OCI-LY7 (cell line): ENCODE measurements around the gene ARHGAP26.

Experiments
- EZH2phosphoT487 ChIP-seq: fragments of 200-600 bp; sonication (generic); IDR thresholded peaks from 2 replicates; pipeline ENCODE4 v1.6.1; 2018; ENCODE audit warnings: low read depth, borderline replicate concordance, mild to moderate bottlenecking, mixed run types, antibody characterized with exemption, low read length, moderate library complexity, mixed read lengths
- TF ChIP-seq, protein P1 (sequence below): fragments of 200-600 bp; sonication (generic); conservative IDR thresholded peaks from 2 replicates; pipeline ENCODE4 v1.5.1; 2014; ENCODE audit warnings: mild to moderate bottlenecking, antibody characterized with exemption, low read length, moderate library complexity, mixed read lengths

DNA sequence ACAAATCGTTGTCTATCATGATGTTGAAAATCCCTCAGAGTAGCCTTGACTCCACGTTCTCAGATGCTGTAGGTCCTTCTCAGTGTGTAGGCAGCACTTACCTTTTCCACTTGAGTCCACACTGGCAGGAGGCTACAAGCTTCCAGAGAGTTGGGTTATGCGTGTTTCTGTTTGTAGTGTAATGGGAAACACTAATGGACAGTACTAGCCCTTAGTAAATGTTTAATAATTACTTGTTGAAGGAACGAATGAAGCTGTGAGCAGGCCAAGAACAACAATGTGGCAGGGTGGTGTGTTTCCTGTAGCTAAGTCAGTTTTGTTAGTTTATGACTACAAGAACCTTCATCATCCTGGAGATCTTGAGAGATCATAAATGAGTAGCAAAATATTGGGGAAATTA, 83.5 kb downstream of the ARHGAP26 start:
- TF ChIP-seq, protein P1, sequence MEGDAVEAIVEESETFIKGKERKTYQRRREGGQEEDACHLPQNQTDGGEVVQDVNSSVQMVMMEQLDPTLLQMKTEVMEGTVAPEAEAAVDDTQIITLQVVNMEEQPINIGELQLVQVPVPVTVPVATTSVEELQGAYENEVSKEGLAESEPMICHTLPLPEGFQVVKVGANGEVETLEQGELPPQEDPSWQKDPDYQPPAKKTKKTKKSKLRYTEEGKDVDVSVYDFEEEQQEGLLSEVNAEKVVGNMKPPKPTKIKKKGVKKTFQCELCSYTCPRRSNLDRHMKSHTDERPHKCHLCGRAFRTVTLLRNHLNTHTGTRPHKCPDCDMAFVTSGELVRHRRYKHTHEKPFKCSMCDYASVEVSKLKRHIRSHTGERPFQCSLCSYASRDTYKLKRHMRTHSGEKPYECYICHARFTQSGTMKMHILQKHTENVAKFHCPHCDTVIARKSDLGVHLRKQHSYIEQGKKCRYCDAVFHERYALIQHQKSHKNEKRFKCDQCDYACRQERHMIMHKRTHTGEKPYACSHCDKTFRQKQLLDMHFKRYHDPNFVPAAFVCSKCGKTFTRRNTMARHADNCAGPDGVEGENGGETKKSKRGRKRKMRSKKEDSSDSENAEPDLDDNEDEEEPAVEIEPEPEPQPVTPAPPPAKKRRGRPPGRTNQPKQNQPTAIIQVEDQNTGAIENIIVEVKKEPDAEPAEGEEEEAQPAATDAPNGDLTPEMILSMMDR = no peak
- no peak for TF ChIP-seq EZH2phosphoT487
